Right ventricle myocardium inferior (tissue), 1 donor: ENCODE measurements around the gene PHPT1. TPM values are rescaled to one million over a fixed set of nuclear protein-coding genes. Genes with fewer than 3 reads are reported as not detected.
"Not testable (repeated sequence)": the region's sequence is repeated elsewhere in the genome, so short reads cannot be mapped to it uniquely, and the experiment has no call there.

Experiments
- ATAC-seq: fragments of 200-7000 bp; cut with Tn5 transposase; one replicate; pipeline ENCODE4 v1.9.1; 2020; ENCODE audit warnings: mild to moderate bottlenecking, moderate library complexity
- DNase-seq: peaks from one replicate; pipeline ENCODE4 v3.0.0; 2021; ENCODE audit errors: missing footprints
- intact Hi-C: fragments of 100-400 bp; cut with DNase I; formaldehyde crosslinking; loops from one replicate; pipeline ENCODE4 v1.11.0; 2022
- total RNA-seq: library from RNA; stranded (reverse); fragmentation: NEBNext Ultra II Directional; extraction: Animal tissue kit (Norgen Biotek cat#: 25700); gene quantifications from one replicate; pipeline ENCODE4 v1.2.1, GENCODE V29; 2021
- donor health status: DM: no; HTN: yes; CAD: no; lungs with severe emphysema.

PHPT1 gene
- total RNA-seq, 1 donor from 2014 or later, result 358 TPM

DNA sequence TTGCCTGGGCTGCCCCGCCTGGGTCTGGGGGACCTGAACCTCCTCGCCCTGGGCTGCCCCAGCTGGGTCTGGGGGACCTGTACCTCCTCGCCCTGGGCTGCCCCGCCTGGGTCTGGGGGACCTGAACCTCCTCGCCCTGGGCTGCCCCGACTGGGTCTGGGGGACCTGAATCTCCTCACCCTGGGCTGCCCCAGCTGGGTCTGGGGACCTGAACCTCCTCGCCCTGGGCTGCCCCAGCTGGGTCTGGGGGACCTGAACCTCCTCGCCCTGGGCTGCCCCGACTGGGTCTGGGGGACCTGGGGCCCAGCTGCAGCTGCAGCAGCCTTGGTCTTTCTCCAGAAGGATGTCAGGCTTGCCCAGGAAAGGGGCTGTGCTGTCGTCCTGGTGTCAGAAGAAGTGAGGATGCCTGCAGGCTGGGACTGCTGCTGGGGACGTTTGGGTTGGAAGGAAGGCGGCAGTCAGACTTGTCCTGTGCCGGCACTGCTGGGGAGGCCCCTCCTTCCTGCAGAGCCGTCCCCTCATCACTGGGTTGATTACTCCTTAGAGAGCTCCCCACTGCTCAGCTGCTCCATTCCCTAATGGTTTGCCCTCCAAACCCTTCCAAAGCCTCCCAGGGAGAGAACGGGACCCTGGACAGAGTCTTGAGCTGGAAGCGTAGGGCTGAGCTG is 15.7 kb upstream of the PHPT1 start:
- intact Hi-C loops, ATAC-seq: not testable (repeated sequence)
- DNase-seq, result peak; percentile 25

DNA sequence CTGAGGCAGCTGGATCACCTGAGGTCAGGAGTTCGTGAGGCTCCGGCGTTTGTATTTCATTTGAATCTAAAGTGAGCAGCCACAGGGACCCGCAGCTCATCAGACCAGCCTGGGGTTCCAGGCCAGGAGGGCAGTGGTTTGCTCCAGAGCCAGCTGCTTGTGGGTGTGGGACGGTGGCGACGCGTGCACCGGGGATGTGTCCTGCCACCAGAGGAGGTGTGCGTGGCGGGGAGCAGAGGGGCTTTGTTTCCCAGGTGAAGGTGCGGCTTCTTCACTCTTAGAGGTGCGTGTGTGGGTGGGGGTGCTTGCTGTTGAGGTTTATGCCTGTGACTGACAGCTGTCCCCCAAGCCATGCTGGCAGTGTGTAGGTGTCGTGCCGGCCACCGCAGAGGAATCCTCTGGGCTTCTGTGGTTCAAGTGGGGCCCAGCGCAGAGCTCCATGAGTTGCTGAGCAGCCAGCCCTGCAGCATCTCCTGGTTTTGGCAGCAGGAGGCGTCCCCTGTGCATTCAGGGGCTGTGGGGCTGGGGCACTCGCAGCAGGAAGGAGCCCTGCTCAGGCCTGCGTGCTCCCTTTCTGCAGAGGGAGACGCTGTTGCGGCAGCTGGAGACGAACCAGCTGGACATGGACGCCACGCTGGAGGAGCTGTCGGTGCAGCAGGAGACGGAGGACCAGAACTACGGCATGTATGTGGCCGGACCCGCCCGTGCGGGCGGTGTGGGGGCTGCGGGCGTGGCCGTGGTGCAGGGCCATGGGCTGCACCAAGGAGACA is 13.9 kb upstream of the PHPT1 start:
- intact Hi-C loops, result no loop called here
- peak; percentile 61 for DNase-seq
- no peak for ATAC-seq

- DNase-seq (peak; percentile 22), ATAC-seq (no peak)
- intact Hi-C loops, result no loop called here
Observed at GRCh38 chr9:136835932-136836904, 13.0 kb upstream of the PHPT1 start.

DNA sequence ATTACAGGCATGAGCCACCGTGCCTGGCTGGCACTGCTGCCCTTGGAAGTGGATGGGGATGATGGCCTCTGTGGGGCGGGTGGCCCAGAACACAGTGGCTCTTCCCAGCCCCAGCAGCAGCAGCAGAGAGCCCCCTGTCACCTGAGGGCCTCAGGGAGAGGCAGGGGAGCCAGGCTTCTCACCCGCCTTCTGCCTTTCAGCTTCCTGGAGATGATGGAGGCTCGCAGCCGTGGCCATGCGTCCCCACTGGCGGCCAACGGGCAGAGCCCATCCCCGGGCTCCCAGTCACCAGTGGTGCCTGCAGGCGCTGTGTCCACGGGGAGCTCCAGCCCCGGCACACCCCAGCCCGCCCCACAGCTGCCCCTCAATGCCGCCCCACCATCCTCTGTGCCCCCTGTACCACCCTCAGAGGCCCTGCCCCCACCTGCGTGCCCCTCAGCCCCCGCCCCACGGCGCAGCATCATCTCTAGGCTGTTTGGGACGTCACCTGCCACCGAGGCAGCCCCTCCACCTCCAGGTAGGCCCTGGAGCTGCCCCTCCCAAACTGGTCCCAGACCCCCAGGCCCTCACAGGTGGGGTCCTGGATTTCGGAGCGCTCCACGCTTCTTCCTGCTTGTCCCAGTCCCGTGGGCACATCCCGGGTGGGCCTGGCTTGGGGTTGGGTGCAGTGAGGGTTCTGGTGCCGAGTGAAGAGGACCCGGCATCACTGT is 11.9 kb upstream of the PHPT1 start:
- intact Hi-C loops, result no loop called here
- no peak for DNase-seq
- no peak for ATAC-seq

DNA sequence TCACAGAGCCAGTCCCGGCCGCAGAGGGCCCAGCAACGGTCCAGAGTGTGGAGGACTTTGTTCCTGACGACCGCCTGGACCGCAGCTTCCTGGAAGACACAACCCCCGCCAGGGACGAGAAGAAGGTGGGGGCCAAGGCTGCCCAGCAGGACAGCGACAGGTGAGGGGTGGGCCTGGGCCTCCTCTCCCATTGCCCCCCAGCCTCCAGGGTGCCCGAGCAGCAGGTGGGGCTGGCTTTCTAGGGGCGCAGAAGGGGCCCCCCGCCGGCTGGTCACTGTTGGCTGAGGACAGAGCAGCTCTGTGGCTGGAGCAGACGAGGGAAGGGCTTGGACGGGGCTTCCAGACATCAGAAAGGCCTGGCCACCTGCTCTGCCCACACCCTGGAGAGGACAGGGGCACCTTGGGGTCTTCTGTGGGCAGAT is 11.3 kb upstream of the PHPT1 start:
- DNase-seq, ATAC-seq, intact Hi-C loops: not testable (repeated sequence)

- ATAC-seq (no peak), DNase-seq (no peak)
- intact Hi-C loops, result no loop called here
Observed at GRCh38 chr9:136838314-136839228, 10.6 kb upstream of the PHPT1 start.

DNA sequence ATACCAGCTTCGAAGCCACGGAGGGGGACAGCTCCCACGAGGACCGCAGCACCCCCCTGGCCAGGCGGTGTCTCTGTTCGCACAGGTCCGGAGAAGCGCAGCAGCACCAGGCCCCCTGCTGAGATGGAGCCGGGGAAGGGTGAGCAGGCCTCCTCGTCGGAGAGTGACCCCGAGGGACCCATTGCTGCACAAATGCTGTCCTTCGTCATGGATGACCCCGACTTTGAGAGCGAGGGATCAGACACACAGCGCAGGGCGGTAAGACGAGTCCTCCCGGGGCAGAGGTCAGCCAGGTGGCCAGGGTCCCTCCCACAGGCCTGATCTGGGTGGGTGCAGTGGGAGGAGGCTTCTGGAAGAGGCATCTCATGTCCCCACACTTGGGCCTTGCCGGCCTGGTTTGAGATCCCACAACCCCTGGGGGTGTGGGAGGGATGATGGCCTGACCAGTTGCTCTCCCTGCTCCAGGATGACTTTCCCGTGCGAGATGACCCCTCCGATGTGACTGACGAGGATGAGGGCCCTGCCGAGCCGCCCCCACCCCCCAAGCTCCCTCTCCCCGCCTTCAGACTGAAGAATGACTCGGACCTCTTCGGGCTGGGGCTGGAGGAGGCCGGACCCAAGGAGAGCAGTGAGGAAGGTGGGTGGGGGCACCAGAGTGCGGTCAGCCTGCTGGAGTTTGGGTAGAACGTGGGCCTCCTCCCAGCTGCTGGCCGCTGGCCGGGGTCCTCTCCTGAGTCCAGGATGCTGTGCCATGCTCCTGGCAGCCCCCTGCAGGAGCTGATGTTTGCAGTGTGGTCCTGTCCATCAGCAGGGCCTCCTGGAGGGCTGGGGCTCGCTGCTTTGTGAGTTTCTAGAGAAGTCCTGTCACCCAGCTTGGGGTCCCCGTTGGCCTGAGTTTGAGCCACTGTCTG is 9.7 kb upstream of the PHPT1 start:
- ATAC-seq (no peak), DNase-seq (no peak)
- intact Hi-C loops, result loop anchor here (5.0 kb wide), 1 partner anchor 188 kb away; the partner anchor contains the start of gene ABCA2

DNA sequence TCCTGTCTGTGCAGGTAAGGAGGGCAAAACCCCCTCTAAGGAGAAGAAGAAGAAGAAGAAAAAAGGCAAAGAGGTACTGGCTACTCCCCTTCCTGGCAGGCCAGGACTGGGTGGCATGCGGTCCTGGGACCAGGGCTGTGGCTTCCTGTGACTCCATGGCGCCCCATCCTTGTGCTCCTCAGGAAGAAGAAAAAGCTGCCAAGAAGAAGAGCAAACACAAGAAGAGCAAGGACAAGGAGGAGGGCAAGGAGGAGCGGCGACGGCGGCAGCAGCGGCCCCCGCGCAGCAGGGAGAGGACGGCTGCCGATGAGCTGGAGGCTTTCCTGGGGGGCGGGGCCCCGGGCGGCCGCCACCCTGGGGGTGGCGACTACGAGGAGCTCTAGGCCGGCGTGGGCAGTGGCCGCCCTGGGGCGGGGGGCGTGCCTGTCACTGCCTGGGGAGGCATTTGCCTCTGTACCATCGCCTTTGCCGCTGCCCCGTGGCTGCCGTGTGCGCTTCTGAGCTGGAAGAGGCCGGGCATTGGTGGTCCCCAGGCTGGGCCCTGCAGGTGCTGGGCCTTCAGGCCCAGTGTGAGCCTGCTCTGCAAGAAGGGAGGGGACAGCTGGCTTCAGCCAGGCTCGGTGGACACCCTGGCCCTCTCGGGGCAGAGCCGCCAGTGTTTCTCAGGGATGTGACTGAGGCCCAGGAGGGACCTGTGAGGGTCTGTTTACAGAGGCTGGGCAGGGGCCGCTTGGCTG is 8.9 kb upstream of the PHPT1 start:
- no peak for DNase-seq
- intact Hi-C loops, result loop anchor here (5.0 kb wide), 1 partner anchor 187 kb away; the partner anchor contains the start of gene ABCA2
- no peak for ATAC-seq

DNA sequence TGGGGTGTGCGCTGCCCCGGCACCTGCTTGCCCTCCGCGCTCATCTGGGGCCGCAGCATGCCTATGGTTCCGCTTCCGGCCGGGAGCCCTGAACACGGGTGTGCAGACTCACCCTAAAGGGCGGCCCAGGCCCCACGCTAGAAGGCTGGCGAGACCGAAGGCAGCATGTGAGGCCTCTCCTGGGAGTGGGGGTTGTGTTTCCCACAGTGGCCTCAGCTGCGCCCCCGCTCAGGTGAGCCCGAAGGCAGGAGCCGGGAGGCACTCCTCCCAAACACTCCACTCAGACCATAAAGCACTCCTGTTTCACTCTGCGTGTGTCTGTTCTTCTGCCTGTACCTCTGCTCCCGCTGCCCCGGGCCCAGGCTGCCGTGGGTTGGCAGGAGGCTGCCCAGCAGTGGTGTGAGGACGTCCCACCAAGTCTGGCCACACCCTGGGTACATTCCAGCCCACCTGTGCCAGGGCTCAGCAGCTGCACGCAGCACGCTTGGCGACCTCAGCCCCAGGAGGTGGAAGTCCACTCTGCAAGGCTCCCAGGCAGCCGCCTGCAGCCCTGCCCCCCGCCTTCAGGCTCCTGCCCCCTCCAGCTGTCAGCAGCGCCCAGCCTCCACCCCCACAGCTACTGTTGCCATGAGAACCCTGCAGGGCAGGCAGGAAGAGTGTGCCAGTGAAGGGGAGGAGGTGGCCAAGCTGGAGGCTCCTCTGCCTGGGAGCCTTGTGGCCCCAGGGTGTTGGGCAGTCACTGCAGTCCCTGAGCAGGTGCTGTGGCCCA is 8.1 kb upstream of the PHPT1 start:
- intact Hi-C loops, result loop anchor here (5.0 kb wide), 1 partner anchor 186 kb away; the partner anchor contains the start of gene ABCA2
- no peak for DNase-seq
- ATAC-seq, result no peak

DNA sequence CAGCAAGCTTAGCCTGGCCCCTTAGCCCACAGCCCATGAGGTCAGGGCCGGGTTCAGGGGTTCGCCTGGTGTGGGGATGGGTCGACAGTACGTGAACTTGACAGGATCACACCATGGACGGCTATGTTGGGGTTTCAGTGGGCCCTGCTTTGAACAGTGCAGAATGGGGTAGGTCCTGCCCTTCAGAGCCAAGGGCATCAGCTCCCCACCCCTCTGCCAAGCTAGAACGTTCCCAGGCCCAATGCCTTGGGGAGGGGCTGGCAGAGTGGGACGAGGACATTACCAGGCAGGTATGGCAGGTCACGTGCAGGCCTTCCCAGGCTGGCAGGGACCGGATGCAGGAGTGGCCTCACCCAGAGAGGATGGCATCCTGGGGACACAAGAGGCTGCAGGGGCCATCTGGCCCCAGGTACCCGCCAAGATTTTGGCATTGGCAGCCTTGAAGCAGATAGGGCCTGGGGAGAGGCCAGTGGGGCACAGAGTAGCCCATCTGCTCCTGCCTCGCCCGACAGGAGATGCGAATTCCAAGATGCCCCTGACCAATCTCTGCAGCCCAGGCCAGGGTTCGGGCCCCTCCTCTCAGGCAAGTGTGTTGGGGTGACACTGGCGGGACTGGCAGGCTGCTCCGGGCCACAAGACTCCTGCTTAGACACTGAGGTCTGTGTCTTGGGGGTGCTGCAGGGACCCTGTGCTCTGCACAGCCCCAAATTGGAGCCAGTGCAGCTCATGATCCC is 7.4 kb upstream of the PHPT1 start:
- not testable (repeated sequence) for DNase-seq, ATAC-seq
- intact Hi-C loops, result loop anchor here (5.0 kb wide), 1 partner anchor 185 kb away; the partner anchor contains the start of gene ABCA2

GRCh38 chr9:136842380-136842948 is 6.7 kb upstream of the PHPT1 start, which contains the start of gene AJM1:
TSS of gene AJM1 (plus strand) at chr9:136842478. CDS start at chr9:136844415, 1,937 bp downstream.
- intact Hi-C loops, result loop anchor here (5.0 kb wide), 1 partner anchor 185 kb away; the partner anchor contains the start of gene ABCA2
- peak; percentile 82 for ATAC-seq
- peak; percentile 88 for DNase-seq

DNA sequence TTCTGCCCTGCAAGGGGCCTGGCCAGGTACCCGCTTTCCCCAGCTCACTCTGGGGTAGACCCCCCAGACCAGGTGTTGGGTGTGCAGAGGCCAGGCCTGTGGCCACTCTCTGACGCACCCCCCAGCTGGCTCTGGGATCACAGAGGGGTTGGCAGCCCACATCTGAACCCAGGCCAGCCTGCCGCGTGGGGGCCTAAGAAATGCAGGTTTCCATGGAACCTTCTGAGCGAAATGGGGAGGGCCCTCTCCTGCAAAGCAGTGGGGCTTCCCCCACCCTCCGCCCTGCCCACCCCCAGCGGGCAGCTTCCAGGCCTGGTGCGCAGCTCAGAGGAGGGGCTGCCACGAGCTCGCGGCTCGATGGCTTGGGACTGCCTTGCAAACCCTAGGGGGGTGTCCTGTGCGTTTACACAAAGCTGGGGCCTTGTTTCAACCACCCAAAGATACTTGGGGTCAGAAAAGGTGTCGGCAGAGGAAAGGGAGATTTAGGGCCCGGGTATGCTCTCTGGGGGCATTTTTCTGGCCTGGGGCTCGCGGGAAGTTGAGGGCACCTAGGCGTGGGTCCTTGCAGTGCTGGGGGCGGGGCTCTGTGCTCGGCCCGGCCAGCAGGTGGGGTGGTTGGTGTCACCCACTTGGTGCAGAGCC is 5.9 kb upstream of the PHPT1 start:
- not testable (repeated sequence) for ATAC-seq, DNase-seq
- intact Hi-C loops, result loop anchor here (5.0 kb wide), 1 partner anchor 184 kb away; the partner anchor contains the start of gene ABCA2
